Fibroblast of lung (primary cell): ENCODE measurements around the gene UCHL3. TPM values are rescaled to one million over a fixed set of nuclear protein-coding genes. Genes with fewer than 3 reads are reported as not detected.
A peak's percentile ranks its signal among the peaks of the same experiment; 100 is the strongest.

Experiments used
- DNase-seq, 2 donors: peaks; one replicate each; pipeline versions ENCODE4 v3.0.0 to v3.0.0-alpha.2; 2010; ENCODE audit warnings: low read depth in 2 of 2
- H2AFZ ChIP-seq: 2 replicates; pipeline ENCODE4 v1.5.1; 2012; ENCODE audit warnings: low read length, control low read depth, inconsistent platforms
- H3K27ac ChIP-seq: 2 replicates; pipeline ENCODE4 v1.5.1; 2011; ENCODE audit warnings: low read length, control low read depth; ENCODE audit not compliant: insufficient read depth
- H3K27me3 ChIP-seq: 2 replicates; pipeline ENCODE4 v1.5.1; 2011; ENCODE audit warnings: mild to moderate bottlenecking, low read length; ENCODE audit not compliant: control insufficient read depth, insufficient read depth
- H3K36me3 ChIP-seq: 2 replicates; pipeline ENCODE4 v1.5.1; 2011; ENCODE audit warnings: low read length; ENCODE audit not compliant: control insufficient read depth, insufficient read depth
- H3K4me1 ChIP-seq: 2 replicates; pipeline ENCODE4 v1.5.1; 2011; ENCODE audit warnings: low read length; ENCODE audit not compliant: control insufficient read depth, insufficient read depth; ENCODE audit errors: extremely low read depth
- H3K4me2 ChIP-seq: 2 replicates; pipeline ENCODE4 v1.5.1; 2011; ENCODE audit warnings: low read length, control low read depth; ENCODE audit not compliant: insufficient read depth; ENCODE audit errors: extremely low read depth
- H3K4me3 ChIP-seq, 4 experiments: fragments of 200-600 bp in 1 of 4; sonication (generic) in 1 of 4; replicated peaks in 1 of 4; 2 replicates each; pipeline ENCODE4 v1.5.1; 2011 to 2016; ENCODE audit warnings: low read length in 4 of 4, low read depth in 3 of 4, mild to moderate bottlenecking in 3 of 4, control low read depth in 2 of 4, inconsistent platforms in 1 of 4, mixed read lengths in 1 of 4; ENCODE audit not compliant: insufficient read depth in 1 of 4; ENCODE audit errors: control extremely low read depth in 1 of 4
- H3K79me2 ChIP-seq: 2 replicates; pipeline ENCODE4 v1.5.1; 2012; ENCODE audit warnings: mild to moderate bottlenecking, low read length, inconsistent platforms; ENCODE audit not compliant: control insufficient read depth, insufficient read depth
- H3K9ac ChIP-seq: 2 replicates; pipeline ENCODE4 v1.5.1; 2011; ENCODE audit warnings: mild to moderate bottlenecking, low read length, control low read depth; ENCODE audit not compliant: insufficient read depth
- H3K9me3 ChIP-seq: 2 replicates; pipeline ENCODE4 v1.5.1; 2012; ENCODE audit warnings: low read depth, low read length; ENCODE audit not compliant: control insufficient read depth, insufficient read depth
- H4K20me1 ChIP-seq: 2 replicates; pipeline ENCODE4 v1.5.1; 2011; ENCODE audit warnings: low read length; ENCODE audit not compliant: control insufficient read depth, insufficient read depth; ENCODE audit errors: extremely low read depth
- CTCF ChIP-seq, 2 donors: IDR thresholded peaks in 1 of 2; conservative IDR thresholded peaks in 1 of 2; 1 replicate in 1 of 2; 2 replicates in 1 of 2; pipeline ENCODE4 v1.5.1; 2011 to 2012; ENCODE audit warnings: low read length in 2 of 2, control low read depth in 1 of 2, inconsistent platforms in 1 of 2, low read depth in 1 of 2, mild to moderate bottlenecking in 1 of 2
- EZH2 ChIP-seq: IDR thresholded peaks from 2 replicates; pipeline ENCODE4 v1.5.1; 2012; ENCODE audit warnings: low read length, control low read depth, mild to moderate bottlenecking; ENCODE audit errors: missing control alignments
- polyA plus RNA-seq, 2 donors: library from polyadenylated mRNA; depleted of rRNA in 1 of 2; stranded (reverse) in 1 of 2; unstranded in 1 of 2; fragments of >200 nt; gene quantifications; 2 replicates each; pipeline ENCODE4 v1.2.1, GENCODE V29; 2011 to 2012; ENCODE audit warnings: missing spikeins in 1 of 2
- total RNA-seq: library from RNA; depleted of rRNA; stranded (reverse); fragments of >200 nt; gene quantifications from 2 replicates; pipeline ENCODE4 v1.2.1, GENCODE V29; 2014

The UCHL3 gene
- total and polyA plus RNA-seq, 2 donors (not counting 1 experiment from before 2014, with no cell fraction given), result 30.9 to 81.9 TPM

- no peaks in the 10 kb centered on the region for H3K36me3 ChIP-seq
- no peak for TF ChIP-seq CTCF (conservative IDR thresholded peaks at IDR 0.05 in 1 of 2, IDR thresholded peaks at IDR 0.05 in 1 of 2; ENCODE audit: low read depth in 1 of 2, low read length in 2 of 2)
- no peak for TF ChIP-seq EZH2
- no peaks in the 10 kb centered on the region for H4K20me1 ChIP-seq
- H2AFZ ChIP-seq, result no peak overlapping the region
- H3K9ac ChIP-seq, result no peak overlapping the region
- H3K79me2 ChIP-seq, result no peaks in the 10 kb centered on the region
- no peak for DNase-seq
- no peak overlapping the region for H3K4me2 ChIP-seq
- peaks cover 16% of the 10 kb centered on the region for H3K4me1 ChIP-seq
- H3K9me3 ChIP-seq, result no peaks in the 10 kb centered on the region
- H3K4me3 ChIP-seq, result no peak overlapping the region
- H3K27me3 ChIP-seq, result no peaks in the 10 kb centered on the region
- H3K27ac ChIP-seq, result no peak overlapping the region
Observed at GRCh38 chr13:75618308-75618707, 68.7 kb downstream of the UCHL3 start.

GRCh38 chr13:75620020-75620419, 70.4 kb downstream of the UCHL3 start:
- H3K27me3 ChIP-seq, result no peaks in the 10 kb centered on the region
- no peaks in the 10 kb centered on the region for H4K20me1 ChIP-seq
- no peak overlapping the region for H3K9ac ChIP-seq
- H2AFZ ChIP-seq, result no peak overlapping the region
- no peak overlapping the region for H3K27ac ChIP-seq
- no peaks in the 10 kb centered on the region for H3K79me2 ChIP-seq
- no peaks in the 10 kb centered on the region for H3K36me3 ChIP-seq
- no peaks in the 10 kb centered on the region for H3K9me3 ChIP-seq
- no peak overlapping the region for H3K4me2 ChIP-seq
- peaks cover 16% of the 10 kb centered on the region for H3K4me1 ChIP-seq
- TF ChIP-seq CTCF (conservative IDR thresholded peaks at IDR 0.05 in 1 of 2, IDR thresholded peaks at IDR 0.05 in 1 of 2; ENCODE audit: low read depth in 1 of 2, low read length in 2 of 2) (no peak), EZH2 (no peak)
- no peak overlapping the region for H3K4me3 ChIP-seq
- peak in 1 of 2 donors; percentile 46 for DNase-seq

- no peaks in the 10 kb centered on the region for H3K9me3 ChIP-seq
- H3K4me1 ChIP-seq, result peaks cover 16% of the 10 kb centered on the region
- no peaks in the 10 kb centered on the region for H3K27me3 ChIP-seq
- H4K20me1 ChIP-seq, result no peaks in the 10 kb centered on the region
- no peak overlapping the region for H3K4me3 ChIP-seq
- H3K79me2 ChIP-seq, result no peaks in the 10 kb centered on the region
- DNase-seq, result peak in 1 of 2 donors; percentile 86
- H3K36me3 ChIP-seq, result no peaks in the 10 kb centered on the region
- H3K9ac ChIP-seq, result no peak overlapping the region
- no peak for TF ChIP-seq EZH2
- TF ChIP-seq CTCF (conservative IDR thresholded peaks at IDR 0.05 in 1 of 2, IDR thresholded peaks at IDR 0.05 in 1 of 2; ENCODE audit: low read depth in 1 of 2, low read length in 2 of 2), result no peak
- H2AFZ ChIP-seq, result no peak overlapping the region
- peak overlapping the region; percentile 72 for H3K4me2 ChIP-seq
- no peak overlapping the region for H3K27ac ChIP-seq
Observed at GRCh38 chr13:75621147-75621546, 71.6 kb downstream of the UCHL3 start.
